HG03103 (cell line): Measurements from ENCODE around the gene DCXR.
"Not testable (repeated sequence)": the region's sequence is repeated elsewhere in the genome, so short reads cannot be mapped to it uniquely, and the experiment has no call there.

Source experiments
- ATAC-seq: cut with Tn5 transposase; IDR thresholded peaks from one replicate; pipeline ENCODE4 v1.9.1; 2021; ENCODE audit warnings: low read depth; ENCODE audit not compliant: unreplicated experiment

DCXR gene

GRCh38 chr17:82045936-82046484, 8.5 kb upstream of the DCXR start:
- no peak for ATAC-seq

DNA sequence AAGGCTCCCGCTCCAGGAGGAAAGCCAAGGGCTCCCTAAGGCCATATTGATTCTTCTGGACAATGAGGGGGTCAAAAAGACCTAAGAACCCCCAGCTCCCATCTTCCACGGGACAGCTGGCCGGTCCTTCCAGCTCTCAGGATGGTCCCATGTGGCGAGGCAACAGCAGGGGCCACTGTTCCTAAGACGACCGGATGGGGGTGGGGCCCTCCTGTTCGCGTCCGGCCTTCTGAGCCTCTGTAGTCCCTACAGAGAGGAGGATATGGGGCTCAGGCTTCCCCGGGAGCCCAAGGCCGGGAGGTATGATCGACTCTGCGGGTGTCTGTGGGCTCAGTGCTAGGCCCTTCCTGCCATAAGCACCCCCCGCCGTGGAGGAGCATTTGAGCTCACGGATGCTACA, 6.0 kb upstream of the DCXR start:
- no peak for ATAC-seq

- ATAC-seq: no peak
Observed at GRCh38 chr17:82042649-82043048, 5.2 kb upstream of the DCXR start.

- ATAC-seq: no peak
Observed at GRCh38 chr17:82041144-82041814, 3.8 kb upstream of the DCXR start.

DNA sequence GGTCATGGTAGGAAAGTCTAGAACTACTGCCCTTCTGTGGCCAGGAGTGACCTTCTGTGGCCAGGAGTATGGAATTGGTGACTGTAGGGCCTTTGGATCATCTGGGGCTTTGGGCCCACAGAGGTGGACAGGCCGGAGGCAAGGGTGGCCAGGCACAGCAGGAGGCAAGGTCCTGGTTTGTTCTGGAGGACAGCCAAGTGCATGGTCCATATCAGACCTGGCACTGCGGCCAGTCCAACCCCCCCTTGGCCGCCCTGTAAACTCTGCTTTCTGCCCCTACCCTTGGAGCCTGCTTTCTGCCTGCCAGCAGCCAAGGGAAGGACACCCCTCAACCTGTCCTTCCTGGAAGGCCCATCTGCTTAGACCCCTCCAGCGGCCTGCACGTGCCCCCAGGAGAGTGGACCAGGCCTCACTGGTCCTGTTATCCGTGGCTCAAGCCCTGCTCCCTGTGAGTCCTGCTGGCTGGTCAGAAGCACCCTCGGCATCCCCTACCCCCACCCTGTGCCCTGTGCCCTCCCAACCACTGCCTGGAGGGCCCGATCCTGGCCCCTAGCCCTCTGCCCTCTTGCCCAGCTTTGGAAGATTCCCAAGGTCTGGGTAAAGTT, 2.3 kb upstream of the DCXR start:
- ATAC-seq: no peak

- not testable (repeated sequence) for ATAC-seq
Observed at GRCh38 chr17:82038796-82039409, 1.4 kb upstream of the DCXR start.

DNA sequence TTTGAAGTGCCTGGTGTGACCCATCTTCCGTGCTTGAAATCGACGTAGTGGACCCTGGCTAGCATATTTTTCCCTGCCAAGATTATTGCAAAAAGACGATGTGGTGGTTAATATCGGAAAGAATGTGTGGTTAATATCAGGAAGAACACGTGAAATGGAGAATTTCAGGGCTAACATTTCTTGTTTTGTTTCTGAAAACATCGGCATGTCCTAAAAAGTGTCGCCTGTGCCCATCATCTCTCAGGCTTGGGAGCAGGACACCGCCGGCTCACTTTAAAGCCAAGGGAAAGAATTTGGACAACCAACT, 345 bp upstream of the DCXR start:
- no peak for ATAC-seq

DNA sequence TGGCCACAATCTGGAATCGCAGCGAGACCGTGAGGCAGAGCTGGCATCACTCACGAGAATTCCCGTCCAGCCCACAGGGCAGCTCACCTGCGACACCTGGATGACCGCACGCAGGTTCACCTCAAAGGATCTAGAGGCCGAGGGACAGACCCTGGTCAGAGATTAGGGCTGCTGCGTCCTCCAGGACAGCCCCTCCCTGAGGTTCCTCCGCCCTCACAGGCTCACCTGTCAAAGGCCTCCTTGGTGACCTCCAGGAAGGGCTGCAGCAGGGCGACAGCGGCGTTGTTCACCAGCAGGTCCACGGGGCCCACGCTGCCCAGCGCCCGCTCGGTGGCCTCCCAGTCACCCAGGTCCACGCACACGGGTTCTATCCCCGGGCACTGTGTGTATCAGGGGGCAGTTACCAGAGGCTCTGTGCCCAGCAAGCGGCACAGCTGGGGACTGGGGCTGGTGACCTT, 834 bp downstream of the DCXR start:
- ATAC-seq: peak; percentile 6

GRCh38 chr17:82035956-82036633, 1.4 kb downstream of the DCXR start:
- ATAC-seq: no peak

DNA sequence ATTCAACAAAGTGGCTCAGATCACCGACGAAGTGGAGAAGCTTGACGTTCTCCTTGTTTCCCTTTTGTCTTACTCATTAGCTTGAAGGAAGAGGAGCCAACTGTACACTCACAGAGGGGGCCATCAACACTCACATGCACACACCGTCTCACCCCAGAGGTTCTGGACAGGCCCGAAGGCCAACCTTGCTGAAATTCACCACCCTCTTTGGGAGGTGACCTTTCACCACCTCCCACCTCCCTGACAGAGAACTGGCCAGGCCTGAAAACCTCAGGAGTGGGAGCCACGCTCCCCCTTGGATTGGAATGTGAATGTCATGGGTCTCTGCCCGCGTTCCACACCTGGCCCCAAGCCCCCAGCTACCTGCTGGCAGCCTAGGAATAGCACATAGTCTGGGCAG, 2.0 kb downstream of the DCXR start:
- ATAC-seq: no peak

DNA sequence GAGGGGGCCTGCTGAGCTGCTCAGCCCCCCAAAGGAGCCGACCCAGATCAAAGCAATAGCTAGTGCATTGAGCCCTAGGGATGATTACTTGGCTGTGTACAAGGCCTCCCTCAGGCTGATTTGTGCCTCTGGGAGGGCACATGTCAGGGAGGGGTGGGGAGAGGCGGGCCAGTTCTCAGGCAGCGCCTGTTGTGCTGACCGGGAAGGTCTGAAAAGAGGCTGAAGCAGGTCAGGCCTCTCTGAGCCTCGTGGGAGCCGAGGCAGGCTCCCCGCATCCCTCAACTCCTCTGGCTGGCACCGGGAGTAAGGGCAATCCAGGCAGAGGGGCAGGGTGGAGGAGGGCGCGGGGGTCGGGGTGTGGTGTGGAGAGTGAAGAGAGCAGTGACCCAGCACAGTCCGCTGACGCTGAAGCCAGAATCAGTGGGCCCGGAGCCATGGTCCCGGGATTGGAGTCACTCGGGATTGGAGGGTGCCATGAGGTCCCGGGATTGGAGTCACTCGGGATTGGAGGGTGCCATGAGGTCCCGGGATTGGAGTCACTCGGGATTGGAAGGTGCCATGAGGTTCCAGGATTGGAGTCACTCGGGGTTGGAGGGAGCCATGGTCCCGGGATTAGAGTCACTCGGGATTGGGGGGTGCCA, 3.0 kb downstream of the DCXR start:
- no peak for ATAC-seq

DNA sequence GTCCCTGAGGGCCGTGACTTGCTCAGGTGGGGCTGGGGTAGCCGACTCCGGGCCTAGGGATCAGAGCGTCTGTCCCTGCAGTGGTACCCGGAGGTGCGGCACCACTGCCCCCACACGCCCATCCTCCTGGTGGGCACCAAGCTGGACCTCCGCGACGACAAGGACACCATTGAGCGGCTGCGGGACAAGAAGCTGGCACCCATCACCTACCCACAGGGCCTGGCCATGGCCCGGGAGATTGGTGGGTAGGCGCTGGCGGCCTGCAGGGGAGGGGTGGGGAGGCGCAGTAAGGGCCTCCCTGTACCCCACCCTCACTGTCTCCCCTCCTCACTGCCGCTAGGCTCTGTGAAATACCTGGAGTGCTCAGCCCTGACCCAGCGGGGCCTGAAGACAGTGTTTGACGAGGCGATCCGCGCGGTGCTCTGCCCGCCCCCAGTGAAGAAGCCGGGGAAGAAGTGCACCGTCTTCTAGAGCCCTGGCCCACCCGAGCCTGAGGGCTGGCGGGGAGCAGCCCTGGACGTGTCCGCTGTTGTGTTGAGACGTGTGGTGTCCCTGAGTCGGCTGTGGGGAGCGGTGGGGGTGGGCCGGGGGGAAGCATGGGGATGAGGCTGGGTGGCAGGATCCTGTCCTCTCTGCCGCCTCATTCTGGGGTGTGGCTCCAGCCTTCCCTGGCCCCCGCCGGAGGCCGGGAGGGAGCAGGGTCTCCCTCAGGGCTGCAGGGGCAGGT, 4.0 kb downstream of the DCXR start:
- ATAC-seq: no peak

- no peak for ATAC-seq
Observed at GRCh38 chr17:82031885-82032627, 5.4 kb downstream of the DCXR start.

- no peak for ATAC-seq
Observed at GRCh38 chr17:82031303-82031884, 6.1 kb downstream of the DCXR start, which contains the start of gene RAC3. Gene RAC3 (plus strand): TSS chr17:82031678. CDS start chr17:82031762, 84 bp downstream.

GRCh38 chr17:82030470-82031302, 6.8 kb downstream of the DCXR start:
- no peak for ATAC-seq

GRCh38 chr17:82029990-82030469, 7.5 kb downstream of the DCXR start:
- no peak for ATAC-seq

DNA sequence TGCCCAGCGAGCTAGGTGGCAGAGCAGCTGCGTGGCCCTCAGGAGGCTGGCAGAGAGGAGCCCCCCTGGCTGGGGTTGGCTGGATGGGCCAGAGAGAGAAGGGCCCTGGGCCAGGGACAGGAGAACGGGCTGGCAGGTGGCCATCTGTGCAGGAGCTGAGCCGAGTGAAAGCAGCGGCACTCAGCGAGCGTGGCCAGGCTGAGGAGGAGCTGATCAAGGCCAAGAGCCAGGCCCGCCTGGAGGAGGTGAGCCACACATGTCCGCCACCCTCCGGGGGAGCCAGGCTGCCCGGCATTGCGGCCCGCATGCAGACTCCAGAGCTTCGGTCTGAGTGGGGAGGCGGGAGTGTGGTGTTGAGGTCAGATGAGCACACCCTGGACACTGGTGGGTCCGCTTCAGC, 8.1 kb downstream of the DCXR start:
- no peak for ATAC-seq

DNA sequence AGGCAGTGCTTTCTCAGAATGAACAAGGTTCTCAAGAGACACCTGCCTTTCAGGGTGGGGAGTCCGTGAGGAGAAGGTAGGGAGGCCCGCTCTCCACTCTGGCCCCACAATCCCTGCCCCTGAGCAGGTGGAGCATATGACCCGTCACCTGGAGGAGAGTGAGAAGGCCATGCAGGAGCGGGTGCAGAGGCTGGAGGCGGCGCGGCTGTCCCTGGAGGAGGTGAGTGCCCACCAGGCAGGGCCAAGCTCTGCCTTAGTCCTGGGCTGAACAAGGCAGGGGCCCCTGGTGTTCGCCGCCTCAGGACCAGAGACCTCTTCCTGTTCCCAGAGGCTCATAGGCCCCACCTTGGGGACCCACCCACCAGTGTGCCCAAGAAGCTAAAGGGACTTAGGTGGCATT, 8.5 kb downstream of the DCXR start:
- ATAC-seq: no peak
